WTC11 (cell line): Measurements from ENCODE around the gene MIEF1. TPM values are rescaled to one million over a fixed set of nuclear protein-coding genes. Genes with fewer than 3 reads are reported as not detected.

ENCODE experiments used
- ATAC-seq: fragments of 200-7000 bp; cut with Tn5 transposase; 2 replicates; pipeline ENCODE4 v1.10.0; 2021; ENCODE audit warnings: mild to moderate bottlenecking, moderate library complexity
- CTCF ChIA-PET: fragments of 300-600 bp; sonication (Branson Sonifier 250); formaldehyde crosslinking; loops from one replicate; lab custom pipeline; 2021; ENCODE audit warnings: antibody characterized with exemption; lab: Charles Lee
- POLR2A ChIA-PET: fragments of 350-600 bp; sonication (Branson Sonifier 250); formaldehyde crosslinking; loops from one replicate; lab custom pipeline; 2021; ENCODE audit warnings: antibody characterized with exemption; lab: Charles Lee
- DNase-seq: peaks from one replicate; pipeline ENCODE4 v3.0.0; 2021; ENCODE audit warnings: low spot score
- H3K27ac Mint-ChIP-seq: 2 replicates; pipeline ENCODE4 v1.8.0; 2021; ENCODE audit warnings: mixed read lengths
- H3K27me3 Mint-ChIP-seq: 2 replicates; pipeline ENCODE4 v1.8.0; 2021; ENCODE audit warnings: low read depth, mild to moderate bottlenecking, moderate library complexity, mixed read lengths
- H3K36me3 Mint-ChIP-seq: 2 replicates; pipeline ENCODE4 v1.8.0; 2021; ENCODE audit warnings: mixed read lengths
- H3K4me1 Mint-ChIP-seq: 2 replicates; pipeline ENCODE4 v1.8.0; 2022; ENCODE audit warnings: mixed read lengths
- H3K4me3 Mint-ChIP-seq: 2 replicates; pipeline ENCODE4 v1.8.0; 2021; ENCODE audit warnings: mild to moderate bottlenecking, moderate library complexity, mixed read lengths
- H3K9me3 Mint-ChIP-seq: 2 replicates; pipeline ENCODE4 v1.8.0; 2021; ENCODE audit warnings: mixed read lengths
- CREB1 ChIP-seq: sonication (generic); formaldehyde crosslinking; IDR thresholded peaks from 2 replicates; pipeline ENCODE4 v1.8.0; 2023; ENCODE audit warnings: mild to moderate bottlenecking, missing genetic modification reagents
- FOXP1 ChIP-seq: sonication (generic); formaldehyde crosslinking; IDR thresholded peaks from 2 replicates; pipeline ENCODE4 v1.8.0; 2022; ENCODE audit warnings: missing genetic modification reagents, mild to moderate bottlenecking, moderate library complexity, borderline replicate concordance
- NR1H2 ChIP-seq: sonication (generic); formaldehyde crosslinking; IDR thresholded peaks from 2 replicates; pipeline ENCODE4 v1.9.0; 2021; ENCODE audit warnings: mild to moderate bottlenecking, moderate library complexity, missing genetic modification reagents
- PRRX2 ChIP-seq: fragments of 250-450 bp; sonication (Bioruptor Pico); IDR thresholded peaks from 2 replicates; pipeline ENCODE4 v1.8.0; 2021; ENCODE audit warnings: mild to moderate bottlenecking
- RORB ChIP-seq: fragments of 250-450 bp; sonication (Bioruptor Pico); IDR thresholded peaks from 2 replicates; pipeline ENCODE4 v1.9.0; 2021; ENCODE audit warnings: mild to moderate bottlenecking
- TEAD1 ChIP-seq: sonication (generic); formaldehyde crosslinking; IDR thresholded peaks from 2 replicates; pipeline ENCODE4 v1.8.0; 2022; ENCODE audit warnings: mild to moderate bottlenecking, missing genetic modification reagents
- TEAD4 ChIP-seq: sonication (generic); formaldehyde crosslinking; IDR thresholded peaks from 2 replicates; pipeline ENCODE4 v1.8.0; 2022; ENCODE audit warnings: mild to moderate bottlenecking, missing genetic modification reagents
- ZNF121 ChIP-seq: sonication (generic); formaldehyde crosslinking; IDR thresholded peaks from 2 replicates; pipeline ENCODE4 v1.8.0; 2023; ENCODE audit warnings: missing genetic modification reagents
- ZNF396 ChIP-seq: fragments of 250-450 bp; sonication (Bioruptor Pico); IDR thresholded peaks from 2 replicates; pipeline ENCODE4 v1.8.0; 2021; ENCODE audit warnings: mild to moderate bottlenecking, moderate library complexity, borderline replicate concordance
- ZNF512 ChIP-seq: sonication (generic); formaldehyde crosslinking; IDR thresholded peaks from 2 replicates; pipeline ENCODE4 v1.8.1; 2022; ENCODE audit warnings: missing genetic modification reagents, borderline replicate concordance
- total RNA-seq: library from RNA; stranded (reverse); gene quantifications from 3 replicates; pipeline ENCODE4 v1.2.3, GENCODE V29; 2021
- TF ChIP-seq, protein P1 (sequence below): sonication (generic); formaldehyde crosslinking; IDR thresholded peaks from 2 replicates; pipeline ENCODE4 v1.8.0; 2023; ENCODE audit warnings: missing genetic modification reagents, mild to moderate bottlenecking, borderline replicate concordance
- TF ChIP-seq, protein P2 (sequence below): sonication (generic); formaldehyde crosslinking; IDR thresholded peaks from 2 replicates; pipeline ENCODE4 v1.8.1; 2023; ENCODE audit warnings: mild to moderate bottlenecking, missing genetic modification reagents, moderate library complexity
- TF ChIP-seq, protein P3 (sequence below): sonication (generic); formaldehyde crosslinking; IDR thresholded peaks from 2 replicates; pipeline ENCODE4 v1.8.0; 2023; ENCODE audit warnings: missing genetic modification reagents
- TF ChIP-seq, protein P4 (sequence below): sonication (generic); formaldehyde crosslinking; IDR thresholded peaks from 2 replicates; pipeline ENCODE4 v1.8.1; 2023; ENCODE audit warnings: mild to moderate bottlenecking, missing genetic modification reagents
- TF ChIP-seq, protein P5 (sequence below): fragments of 250-450 bp; sonication (Bioruptor Pico); IDR thresholded peaks from 2 replicates; pipeline ENCODE4 v1.9.0; 2021; ENCODE audit warnings: mild to moderate bottlenecking
- TF ChIP-seq, protein P6 (sequence below): sonication (generic); formaldehyde crosslinking; IDR thresholded peaks from 2 replicates; pipeline ENCODE4 v1.8.1; 2022; ENCODE audit warnings: low read depth, mild to moderate bottlenecking, moderate library complexity, missing genetic modification reagents, borderline replicate concordance
- TF ChIP-seq, protein P7 (sequence below): sonication (generic); formaldehyde crosslinking; IDR thresholded peaks from 2 replicates; pipeline ENCODE4 v1.8.1; 2022; ENCODE audit warnings: mild to moderate bottlenecking, moderate library complexity, missing genetic modification reagents
- TF ChIP-seq, protein P8 (sequence below): sonication (generic); formaldehyde crosslinking; IDR thresholded peaks from 2 replicates; pipeline ENCODE4 v1.8.1; 2023; ENCODE audit warnings: mild to moderate bottlenecking, missing genetic modification reagents, borderline replicate concordance
- TF ChIP-seq, protein P9 (sequence below): sonication (generic); formaldehyde crosslinking; IDR thresholded peaks from 2 replicates; pipeline ENCODE4 v1.8.1; 2023; ENCODE audit warnings: mild to moderate bottlenecking, moderate library complexity, missing genetic modification reagents

Gene MIEF1
- total RNA-seq, 1 experiment from 2014 or later: 38.7 TPM

- H3K36me3 Mint-ChIP-seq: peaks cover 8% of the 10 kb centered on the region; the same call in 1 of the 2 replicates
- CTCF ChIA-PET: interaction anchor here (0.6 to 3.0 kb wide), 48 partner anchors 8 to 589 kb away, joined by 3 to 35 read pairs (median 5); partner anchors contain the start of genes ATF4, CACNA1I, MIEF1 and TAB1
- H3K27ac Mint-ChIP-seq: no peak overlapping the region
- no peaks in the 10 kb centered on the region for H3K9me3 Mint-ChIP-seq
- ATAC-seq (peak; percentile 1; the same call in 1 of the 2 replicates), DNase-seq (peak; percentile 41)
- peaks cover 50% of the 10 kb centered on the region for H3K4me1 Mint-ChIP-seq
- peak overlapping the region; percentile 39 for H3K4me3 Mint-ChIP-seq
- POLR2A ChIA-PET: interaction anchor here (1.0 to 1.3 kb wide), 3 partner anchors 15 to 509 kb away, joined by 3 to 4 read pairs (median 3); no protein-coding TSS in a partner anchor
- H3K27me3 Mint-ChIP-seq: peaks cover 3% of the 10 kb centered on the region; the same call in 1 of the 2 replicates
- TF ChIP-seq FOXP1 (CRISPR knock-in tag): no peak
- TF ChIP-seq ZNF512: no peak
- TF ChIP-seq, protein P1, sequence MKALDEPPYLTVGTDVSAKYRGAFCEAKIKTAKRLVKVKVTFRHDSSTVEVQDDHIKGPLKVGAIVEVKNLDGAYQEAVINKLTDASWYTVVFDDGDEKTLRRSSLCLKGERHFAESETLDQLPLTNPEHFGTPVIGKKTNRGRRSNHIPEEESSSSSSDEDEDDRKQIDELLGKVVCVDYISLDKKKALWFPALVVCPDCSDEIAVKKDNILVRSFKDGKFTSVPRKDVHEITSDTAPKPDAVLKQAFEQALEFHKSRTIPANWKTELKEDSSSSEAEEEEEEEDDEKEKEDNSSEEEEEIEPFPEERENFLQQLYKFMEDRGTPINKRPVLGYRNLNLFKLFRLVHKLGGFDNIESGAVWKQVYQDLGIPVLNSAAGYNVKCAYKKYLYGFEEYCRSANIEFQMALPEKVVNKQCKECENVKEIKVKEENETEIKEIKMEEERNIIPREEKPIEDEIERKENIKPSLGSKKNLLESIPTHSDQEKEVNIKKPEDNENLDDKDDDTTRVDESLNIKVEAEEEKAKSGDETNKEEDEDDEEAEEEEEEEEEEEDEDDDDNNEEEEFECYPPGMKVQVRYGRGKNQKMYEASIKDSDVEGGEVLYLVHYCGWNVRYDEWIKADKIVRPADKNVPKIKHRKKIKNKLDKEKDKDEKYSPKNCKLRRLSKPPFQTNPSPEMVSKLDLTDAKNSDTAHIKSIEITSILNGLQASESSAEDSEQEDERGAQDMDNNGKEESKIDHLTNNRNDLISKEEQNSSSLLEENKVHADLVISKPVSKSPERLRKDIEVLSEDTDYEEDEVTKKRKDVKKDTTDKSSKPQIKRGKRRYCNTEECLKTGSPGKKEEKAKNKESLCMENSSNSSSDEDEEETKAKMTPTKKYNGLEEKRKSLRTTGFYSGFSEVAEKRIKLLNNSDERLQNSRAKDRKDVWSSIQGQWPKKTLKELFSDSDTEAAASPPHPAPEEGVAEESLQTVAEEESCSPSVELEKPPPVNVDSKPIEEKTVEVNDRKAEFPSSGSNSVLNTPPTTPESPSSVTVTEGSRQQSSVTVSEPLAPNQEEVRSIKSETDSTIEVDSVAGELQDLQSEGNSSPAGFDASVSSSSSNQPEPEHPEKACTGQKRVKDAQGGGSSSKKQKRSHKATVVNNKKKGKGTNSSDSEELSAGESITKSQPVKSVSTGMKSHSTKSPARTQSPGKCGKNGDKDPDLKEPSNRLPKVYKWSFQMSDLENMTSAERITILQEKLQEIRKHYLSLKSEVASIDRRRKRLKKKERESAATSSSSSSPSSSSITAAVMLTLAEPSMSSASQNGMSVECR (CRISPR knock-in tag): no peak
- TF ChIP-seq, protein P2, sequence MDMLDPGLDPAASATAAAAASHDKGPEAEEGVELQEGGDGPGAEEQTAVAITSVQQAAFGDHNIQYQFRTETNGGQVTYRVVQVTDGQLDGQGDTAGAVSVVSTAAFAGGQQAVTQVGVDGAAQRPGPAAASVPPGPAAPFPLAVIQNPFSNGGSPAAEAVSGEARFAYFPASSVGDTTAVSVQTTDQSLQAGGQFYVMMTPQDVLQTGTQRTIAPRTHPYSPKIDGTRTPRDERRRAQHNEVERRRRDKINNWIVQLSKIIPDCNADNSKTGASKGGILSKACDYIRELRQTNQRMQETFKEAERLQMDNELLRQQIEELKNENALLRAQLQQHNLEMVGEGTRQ: peak; percentile 46; the same call in 1 of the 2 replicates
- no peak for TF ChIP-seq RORB
- TF ChIP-seq, protein P3, sequence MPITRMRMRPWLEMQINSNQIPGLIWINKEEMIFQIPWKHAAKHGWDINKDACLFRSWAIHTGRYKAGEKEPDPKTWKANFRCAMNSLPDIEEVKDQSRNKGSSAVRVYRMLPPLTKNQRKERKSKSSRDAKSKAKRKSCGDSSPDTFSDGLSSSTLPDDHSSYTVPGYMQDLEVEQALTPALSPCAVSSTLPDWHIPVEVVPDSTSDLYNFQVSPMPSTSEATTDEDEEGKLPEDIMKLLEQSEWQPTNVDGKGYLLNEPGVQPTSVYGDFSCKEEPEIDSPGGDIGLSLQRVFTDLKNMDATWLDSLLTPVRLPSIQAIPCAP (CRISPR knock-in tag): no peak
- no peak for TF ChIP-seq TEAD4 (CRISPR knock-in tag)
- TF ChIP-seq, protein P4, sequence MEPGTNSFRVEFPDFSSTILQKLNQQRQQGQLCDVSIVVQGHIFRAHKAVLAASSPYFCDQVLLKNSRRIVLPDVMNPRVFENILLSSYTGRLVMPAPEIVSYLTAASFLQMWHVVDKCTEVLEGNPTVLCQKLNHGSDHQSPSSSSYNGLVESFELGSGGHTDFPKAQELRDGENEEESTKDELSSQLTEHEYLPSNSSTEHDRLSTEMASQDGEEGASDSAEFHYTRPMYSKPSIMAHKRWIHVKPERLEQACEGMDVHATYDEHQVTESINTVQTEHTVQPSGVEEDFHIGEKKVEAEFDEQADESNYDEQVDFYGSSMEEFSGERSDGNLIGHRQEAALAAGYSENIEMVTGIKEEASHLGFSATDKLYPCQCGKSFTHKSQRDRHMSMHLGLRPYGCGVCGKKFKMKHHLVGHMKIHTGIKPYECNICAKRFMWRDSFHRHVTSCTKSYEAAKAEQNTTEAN: no peak
- TF ChIP-seq, protein P5, sequence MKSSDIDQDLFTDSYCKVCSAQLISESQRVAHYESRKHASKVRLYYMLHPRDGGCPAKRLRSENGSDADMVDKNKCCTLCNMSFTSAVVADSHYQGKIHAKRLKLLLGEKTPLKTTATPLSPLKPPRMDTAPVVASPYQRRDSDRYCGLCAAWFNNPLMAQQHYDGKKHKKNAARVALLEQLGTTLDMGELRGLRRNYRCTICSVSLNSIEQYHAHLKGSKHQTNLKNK: no peak
- TF ChIP-seq, protein P6, sequence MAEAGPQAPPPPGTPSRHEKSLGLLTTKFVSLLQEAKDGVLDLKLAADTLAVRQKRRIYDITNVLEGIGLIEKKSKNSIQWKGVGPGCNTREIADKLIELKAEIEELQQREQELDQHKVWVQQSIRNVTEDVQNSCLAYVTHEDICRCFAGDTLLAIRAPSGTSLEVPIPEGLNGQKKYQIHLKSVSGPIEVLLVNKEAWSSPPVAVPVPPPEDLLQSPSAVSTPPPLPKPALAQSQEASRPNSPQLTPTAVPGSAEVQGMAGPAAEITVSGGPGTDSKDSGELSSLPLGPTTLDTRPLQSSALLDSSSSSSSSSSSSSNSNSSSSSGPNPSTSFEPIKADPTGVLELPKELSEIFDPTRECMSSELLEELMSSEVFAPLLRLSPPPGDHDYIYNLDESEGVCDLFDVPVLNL (CRISPR knock-in tag): no peak
- TF ChIP-seq CREB1 (CRISPR knock-in tag): no peak
- no peak for TF ChIP-seq ZNF396 (CRISPR knock-in tag)
- TF ChIP-seq, protein P7, sequence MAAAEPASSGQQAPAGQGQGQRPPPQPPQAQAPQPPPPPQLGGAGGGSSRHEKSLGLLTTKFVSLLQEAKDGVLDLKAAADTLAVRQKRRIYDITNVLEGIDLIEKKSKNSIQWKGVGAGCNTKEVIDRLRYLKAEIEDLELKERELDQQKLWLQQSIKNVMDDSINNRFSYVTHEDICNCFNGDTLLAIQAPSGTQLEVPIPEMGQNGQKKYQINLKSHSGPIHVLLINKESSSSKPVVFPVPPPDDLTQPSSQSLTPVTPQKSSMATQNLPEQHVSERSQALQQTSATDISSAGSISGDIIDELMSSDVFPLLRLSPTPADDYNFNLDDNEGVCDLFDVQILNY (CRISPR knock-in tag): 0 out of 2 replicates have a peak, but pooled peaks have one; percentile 13
- TF ChIP-seq ZNF121 (CRISPR knock-in tag): 0 out of 2 replicates have a peak, but pooled peaks have one; percentile 33
- TF ChIP-seq, protein P8, sequence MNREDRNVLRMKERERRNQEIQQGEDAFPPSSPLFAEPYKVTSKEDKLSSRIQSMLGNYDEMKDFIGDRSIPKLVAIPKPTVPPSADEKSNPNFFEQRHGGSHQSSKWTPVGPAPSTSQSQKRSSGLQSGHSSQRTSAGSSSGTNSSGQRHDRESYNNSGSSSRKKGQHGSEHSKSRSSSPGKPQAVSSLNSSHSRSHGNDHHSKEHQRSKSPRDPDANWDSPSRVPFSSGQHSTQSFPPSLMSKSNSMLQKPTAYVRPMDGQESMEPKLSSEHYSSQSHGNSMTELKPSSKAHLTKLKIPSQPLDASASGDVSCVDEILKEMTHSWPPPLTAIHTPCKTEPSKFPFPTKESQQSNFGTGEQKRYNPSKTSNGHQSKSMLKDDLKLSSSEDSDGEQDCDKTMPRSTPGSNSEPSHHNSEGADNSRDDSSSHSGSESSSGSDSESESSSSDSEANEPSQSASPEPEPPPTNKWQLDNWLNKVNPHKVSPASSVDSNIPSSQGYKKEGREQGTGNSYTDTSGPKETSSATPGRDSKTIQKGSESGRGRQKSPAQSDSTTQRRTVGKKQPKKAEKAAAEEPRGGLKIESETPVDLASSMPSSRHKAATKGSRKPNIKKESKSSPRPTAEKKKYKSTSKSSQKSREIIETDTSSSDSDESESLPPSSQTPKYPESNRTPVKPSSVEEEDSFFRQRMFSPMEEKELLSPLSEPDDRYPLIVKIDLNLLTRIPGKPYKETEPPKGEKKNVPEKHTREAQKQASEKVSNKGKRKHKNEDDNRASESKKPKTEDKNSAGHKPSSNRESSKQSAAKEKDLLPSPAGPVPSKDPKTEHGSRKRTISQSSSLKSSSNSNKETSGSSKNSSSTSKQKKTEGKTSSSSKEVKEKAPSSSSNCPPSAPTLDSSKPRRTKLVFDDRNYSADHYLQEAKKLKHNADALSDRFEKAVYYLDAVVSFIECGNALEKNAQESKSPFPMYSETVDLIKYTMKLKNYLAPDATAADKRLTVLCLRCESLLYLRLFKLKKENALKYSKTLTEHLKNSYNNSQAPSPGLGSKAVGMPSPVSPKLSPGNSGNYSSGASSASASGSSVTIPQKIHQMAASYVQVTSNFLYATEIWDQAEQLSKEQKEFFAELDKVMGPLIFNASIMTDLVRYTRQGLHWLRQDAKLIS (CRISPR knock-in tag): no peak
- no peak for TF ChIP-seq PRRX2 (CRISPR knock-in tag)
- no peak for TF ChIP-seq NR1H2 (CRISPR knock-in tag)
- no peak for TF ChIP-seq TEAD1 (CRISPR knock-in tag)
- TF ChIP-seq, protein P9, sequence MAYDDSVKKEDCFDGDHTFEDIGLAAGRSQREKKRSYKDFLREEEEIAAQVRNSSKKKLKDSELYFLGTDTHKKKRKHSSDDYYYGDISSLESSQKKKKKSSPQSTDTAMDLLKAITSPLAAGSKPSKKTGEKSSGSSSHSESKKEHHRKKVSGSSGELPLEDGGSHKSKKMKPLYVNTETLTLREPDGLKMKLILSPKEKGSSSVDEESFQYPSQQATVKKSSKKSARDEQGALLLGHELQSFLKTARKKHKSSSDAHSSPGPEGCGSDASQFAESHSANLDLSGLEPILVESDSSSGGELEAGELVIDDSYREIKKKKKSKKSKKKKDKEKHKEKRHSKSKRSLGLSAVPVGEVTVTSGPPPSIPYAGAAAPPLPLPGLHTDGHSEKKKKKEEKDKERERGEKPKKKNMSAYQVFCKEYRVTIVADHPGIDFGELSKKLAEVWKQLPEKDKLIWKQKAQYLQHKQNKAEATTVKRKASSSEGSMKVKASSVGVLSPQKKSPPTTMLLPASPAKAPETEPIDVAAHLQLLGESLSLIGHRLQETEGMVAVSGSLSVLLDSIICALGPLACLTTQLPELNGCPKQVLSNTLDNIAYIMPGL: no peak
Observed at GRCh38 chr22:39535357-39535725, 33.3 kb downstream of the MIEF1 start.
